Hepatocyte (in vitro differentiated cells): ENCODE results near the gene TMEFF2.

Source experiments
- EZH2 ChIP-seq: fragments of 200-600 bp; sonication (generic); IDR thresholded peaks from 2 replicates; pipeline ENCODE4 v1.6.1; 2016; ENCODE audit warnings: antibody characterized with exemption, mild to moderate bottlenecking, borderline replicate concordance
- EZH2phosphoT487 ChIP-seq: fragments of 200-600 bp; sonication (generic); IDR thresholded peaks from one replicate; pipeline ENCODE4 v1.6.1; 2018; ENCODE audit warnings: antibody characterized with exemption, mild to moderate bottlenecking, low read depth, moderate library complexity; ENCODE audit not compliant: unreplicated experiment, severe bottlenecking
- TF ChIP-seq, protein P1 (sequence below): fragments of 200-600 bp; sonication (generic); IDR thresholded peaks from 2 replicates; pipeline ENCODE4 v1.5.1; 2016; ENCODE audit warnings: antibody characterized with exemption, mild to moderate bottlenecking; ENCODE audit not compliant: poor library complexity

DNA sequence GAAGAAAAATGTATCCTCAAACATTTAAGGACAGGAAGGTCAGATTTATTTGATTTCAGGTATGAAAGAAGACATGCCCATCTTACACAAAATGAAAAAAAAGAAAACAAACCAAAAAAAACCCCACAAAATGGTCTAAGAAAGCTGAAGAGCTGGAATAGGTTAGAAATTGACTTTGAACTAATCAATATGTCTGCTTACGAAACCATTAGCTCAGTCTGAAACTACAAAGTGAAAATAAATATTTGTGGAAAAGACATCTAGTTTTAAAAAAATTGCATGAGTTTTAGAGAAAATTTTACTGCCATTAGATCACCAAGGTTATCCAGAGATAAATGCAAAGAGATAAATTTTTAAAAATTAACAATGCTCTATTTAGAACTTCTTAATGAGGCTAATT is 125.3 kb downstream of the TMEFF2 start:
- TF ChIP-seq, protein P1, sequence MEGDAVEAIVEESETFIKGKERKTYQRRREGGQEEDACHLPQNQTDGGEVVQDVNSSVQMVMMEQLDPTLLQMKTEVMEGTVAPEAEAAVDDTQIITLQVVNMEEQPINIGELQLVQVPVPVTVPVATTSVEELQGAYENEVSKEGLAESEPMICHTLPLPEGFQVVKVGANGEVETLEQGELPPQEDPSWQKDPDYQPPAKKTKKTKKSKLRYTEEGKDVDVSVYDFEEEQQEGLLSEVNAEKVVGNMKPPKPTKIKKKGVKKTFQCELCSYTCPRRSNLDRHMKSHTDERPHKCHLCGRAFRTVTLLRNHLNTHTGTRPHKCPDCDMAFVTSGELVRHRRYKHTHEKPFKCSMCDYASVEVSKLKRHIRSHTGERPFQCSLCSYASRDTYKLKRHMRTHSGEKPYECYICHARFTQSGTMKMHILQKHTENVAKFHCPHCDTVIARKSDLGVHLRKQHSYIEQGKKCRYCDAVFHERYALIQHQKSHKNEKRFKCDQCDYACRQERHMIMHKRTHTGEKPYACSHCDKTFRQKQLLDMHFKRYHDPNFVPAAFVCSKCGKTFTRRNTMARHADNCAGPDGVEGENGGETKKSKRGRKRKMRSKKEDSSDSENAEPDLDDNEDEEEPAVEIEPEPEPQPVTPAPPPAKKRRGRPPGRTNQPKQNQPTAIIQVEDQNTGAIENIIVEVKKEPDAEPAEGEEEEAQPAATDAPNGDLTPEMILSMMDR, result no peak
- TF ChIP-seq EZH2phosphoT487, result no peak
- no peak for TF ChIP-seq EZH2
